ENCODE results near the gene MYO9A. TPM values are rescaled to one million over a fixed set of nuclear protein-coding genes. Genes with fewer than 3 reads are reported as not detected.

Gene MYO9A
- total RNA-seq, 1 donor from 2014 or later: 17.0 TPM

- no peak for TF ChIP-seq CTCF (IDR thresholded peaks at IDR 0.05; ENCODE audit: insufficient read depth, low read length, poor library complexity, severe bottlenecking)
- Histone ChIP-seq H3K27me3 (ENCODE audit: control insufficient read depth, insufficient read depth, low read length) (no peaks in the 10 kb centered on the region), H3K4me3 (ENCODE audit: low read depth, low read length) (no peak overlapping the region), H3K36me3 (ENCODE audit: control insufficient read depth, insufficient read depth, low read length) (no peaks in the 10 kb centered on the region)
- DNase-seq (ENCODE audit: low read depth): no peak
Observed at GRCh38 chr15:72162569-72162968, 44.6 kb upstream of the MYO9A start.

DNA sequence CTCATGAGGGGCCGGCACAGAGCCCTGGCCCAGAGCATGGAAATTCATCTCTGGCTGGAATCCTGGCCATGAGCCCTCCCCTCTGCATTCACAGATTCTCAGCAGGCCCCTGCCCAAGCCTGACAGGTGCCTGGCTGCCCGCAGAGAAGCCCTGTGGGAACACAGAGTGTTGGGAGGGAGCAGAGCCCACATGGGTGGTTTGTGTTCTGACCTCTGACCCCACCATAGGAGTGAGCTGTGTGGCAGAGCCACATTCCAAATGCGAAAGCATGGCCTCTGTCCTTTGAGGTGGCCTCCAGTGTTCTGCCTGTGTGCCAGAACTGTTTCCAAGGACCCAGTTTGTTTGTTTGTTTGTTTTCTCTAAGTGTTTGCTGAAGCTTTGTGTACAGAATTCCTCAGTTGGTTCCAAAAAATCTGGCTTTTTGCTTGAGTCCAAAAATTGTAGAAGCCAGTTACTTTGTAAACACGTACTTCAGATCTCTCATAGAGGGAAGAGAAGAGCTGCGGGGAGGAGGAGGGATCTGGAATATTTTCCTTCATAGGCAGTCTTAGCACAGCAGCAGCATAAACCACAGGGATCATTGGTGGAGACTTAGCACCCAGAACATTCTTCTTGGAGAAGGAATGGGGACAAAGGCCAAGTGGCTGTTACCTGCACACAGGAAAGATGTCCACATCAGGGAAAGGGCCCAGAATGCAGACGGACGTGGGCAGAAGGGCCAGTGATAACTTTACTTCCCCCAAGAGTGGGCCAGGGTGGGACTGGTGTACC lies 43.6 kb upstream of the MYO9A start:
- no peak overlapping the region for H3K4me3 ChIP-seq (ENCODE audit: low read depth, low read length)
- no peak for DNase-seq (ENCODE audit: low read depth)
- no peaks in the 10 kb centered on the region for H3K36me3 ChIP-seq (ENCODE audit: control insufficient read depth, insufficient read depth, low read length)
- no peak for TF ChIP-seq CTCF (IDR thresholded peaks at IDR 0.05; ENCODE audit: insufficient read depth, low read length, poor library complexity, severe bottlenecking)
- H3K27me3 ChIP-seq (ENCODE audit: control insufficient read depth, insufficient read depth, low read length): no peaks in the 10 kb centered on the region

GRCh38 chr15:72160696-72161245 lies 42.8 kb upstream of the MYO9A start:
- Histone ChIP-seq H3K4me3 (ENCODE audit: low read depth, low read length) (no peak overlapping the region), H3K36me3 (ENCODE audit: control insufficient read depth, insufficient read depth, low read length) (no peaks in the 10 kb centered on the region), H3K27me3 (ENCODE audit: control insufficient read depth, insufficient read depth, low read length) (no peaks in the 10 kb centered on the region)
- no peak for TF ChIP-seq CTCF (IDR thresholded peaks at IDR 0.05; ENCODE audit: insufficient read depth, low read length, poor library complexity, severe bottlenecking)
- no peak for DNase-seq (ENCODE audit: low read depth)

GRCh38 chr15:72156928-72157327 lies 39.0 kb upstream of the MYO9A start:
- TF ChIP-seq CTCF (IDR thresholded peaks at IDR 0.05; ENCODE audit: insufficient read depth, low read length, poor library complexity, severe bottlenecking): no peak
- no peaks in the 10 kb centered on the region for H3K36me3 ChIP-seq (ENCODE audit: control insufficient read depth, insufficient read depth, low read length)
- no peak overlapping the region for H3K4me3 ChIP-seq (ENCODE audit: low read depth, low read length)
- no peaks in the 10 kb centered on the region for H3K27me3 ChIP-seq (ENCODE audit: control insufficient read depth, insufficient read depth, low read length)
- DNase-seq (ENCODE audit: low read depth): no peak

DNA sequence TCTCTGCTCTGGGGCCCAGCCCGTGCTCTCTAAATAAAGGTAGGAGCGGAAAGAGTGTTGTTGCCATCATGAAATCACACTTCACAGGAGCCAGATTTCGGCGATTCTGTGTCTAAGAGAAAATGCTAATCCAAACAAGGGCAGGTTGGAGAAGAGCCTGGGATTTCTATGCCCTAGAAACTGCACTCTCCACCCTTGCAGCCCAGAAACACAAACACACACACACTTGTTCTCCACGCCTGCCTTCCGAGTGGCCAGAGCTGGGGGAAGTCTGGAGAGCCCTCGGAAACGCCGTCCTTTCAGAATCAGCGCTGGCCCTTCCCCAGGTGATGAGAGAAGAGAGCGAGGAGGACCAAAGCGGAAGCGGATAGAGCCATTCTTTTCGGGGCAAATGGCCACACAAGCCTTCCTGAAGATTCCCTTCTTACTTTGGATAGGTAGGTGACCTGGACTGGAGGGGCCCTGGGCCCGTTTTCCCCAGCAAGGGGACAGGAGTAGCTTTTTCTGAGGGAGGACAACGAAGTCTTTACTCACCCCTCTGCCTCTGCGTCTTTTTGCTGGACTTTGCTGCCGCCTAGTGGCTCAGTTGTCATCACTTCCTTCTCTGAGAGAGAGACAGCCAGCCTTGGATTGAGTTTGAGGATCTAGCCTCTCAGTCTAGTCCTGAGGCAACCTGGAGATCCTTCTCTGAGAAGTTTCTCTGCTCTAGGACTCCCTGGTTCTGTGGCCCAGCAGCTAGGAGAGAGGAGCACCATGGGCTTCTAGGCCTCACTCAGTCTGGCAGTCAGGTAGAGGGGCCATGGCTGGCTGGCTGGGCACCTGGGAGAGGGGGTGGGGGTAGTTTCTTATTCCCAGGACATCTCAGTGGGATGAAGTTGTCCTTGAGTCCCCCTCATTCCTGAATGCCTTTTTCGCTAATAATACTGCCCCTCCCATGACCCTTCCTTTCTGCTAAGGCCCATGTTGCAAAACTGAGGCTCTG lies 38.0 kb upstream of the MYO9A start:
- peak; percentile 82 for TF ChIP-seq CTCF (IDR thresholded peaks at IDR 0.05; ENCODE audit: insufficient read depth, low read length, poor library complexity, severe bottlenecking)
- Histone ChIP-seq H3K36me3 (ENCODE audit: control insufficient read depth, insufficient read depth, low read length) (no peaks in the 10 kb centered on the region), H3K27me3 (ENCODE audit: control insufficient read depth, insufficient read depth, low read length) (no peaks in the 10 kb centered on the region), H3K4me3 (ENCODE audit: low read depth, low read length) (peak overlapping the region; percentile 34)
- DNase-seq (ENCODE audit: low read depth): peak; percentile 48

Measured in kidney epithelial cell (primary cell).